Gastrocnemius medialis (tissue), 4 donors: ENCODE results near the gene NOP9.

Source experiments
- CTCF ChIP-seq, 5 experiments: fragments of 450-650 bp in 3 of 5; fragments of 200-600 bp in 2 of 5; sonication (generic) in 2 of 5; IDR thresholded peaks in 4 of 5; conservative IDR thresholded peaks in 1 of 5; 1 replicate in 4 of 5; 2 replicates in 1 of 5; pipeline ENCODE4 v1.5.1; 2016 to 2019; ENCODE audit warnings: antibody characterized with exemption in 5 of 5, mild to moderate bottlenecking in 3 of 5, moderate library complexity in 3 of 5
- POLR2A ChIP-seq, 2 donors: fragments of 450-650 bp; IDR thresholded peaks; one replicate each; pipeline ENCODE4 v1.6.1; 2017; ENCODE audit warnings: antibody characterized with exemption in 2 of 2, mild to moderate bottlenecking in 2 of 2, moderate library complexity in 2 of 2

GRCh38 chr14:24331731-24332267 is 32.1 kb downstream of the NOP9 start:
- TF ChIP-seq CTCF (IDR thresholded peaks at IDR 0.05 in 4 of 5, conservative IDR thresholded peaks at IDR 0.05 in 1 of 5) (no peak), POLR2A (IDR thresholded peaks at IDR 0.05) (no peak)
